HG02623 (cell line): ENCODE measurements around the gene PHF21B.

Experiments used
- ATAC-seq: cut with Tn5 transposase; IDR thresholded peaks from one replicate; pipeline ENCODE4 v1.9.1; 2021; ENCODE audit warnings: moderate library complexity; ENCODE audit not compliant: unreplicated experiment

PHF21B gene

GRCh38 chr22:44992166-44992565 lies 17.6 kb downstream of the PHF21B start:
- ATAC-seq = no peak

- ATAC-seq = no peak
Observed at GRCh38 chr22:44991218-44991617, 18.6 kb downstream of the PHF21B start.

GRCh38 chr22:44990810-44991209 lies 19.0 kb downstream of the PHF21B start:
- no peak for ATAC-seq

GRCh38 chr22:44990328-44990727 lies 19.5 kb downstream of the PHF21B start:
- ATAC-seq = no peak

- ATAC-seq = no peak
Observed at GRCh38 chr22:44988671-44989070, 21.1 kb downstream of the PHF21B start.

GRCh38 chr22:44986926-44987325 lies 22.9 kb downstream of the PHF21B start:
- no peak for ATAC-seq

- no peak for ATAC-seq
Observed at GRCh38 chr22:44985906-44986527, 23.8 kb downstream of the PHF21B start.

GRCh38 chr22:44983878-44984482 lies 25.8 kb downstream of the PHF21B start:
- ATAC-seq = no peak

GRCh38 chr22:44982445-44982844 lies 27.4 kb downstream of the PHF21B start:
- no peak for ATAC-seq

- ATAC-seq = no peak
Observed at GRCh38 chr22:44981857-44982256, 27.9 kb downstream of the PHF21B start.

- no peak for ATAC-seq
Observed at GRCh38 chr22:44979154-44979553, 30.7 kb downstream of the PHF21B start.

- ATAC-seq = no peak
Observed at GRCh38 chr22:44975427-44976262, 34.2 kb downstream of the PHF21B start.

- ATAC-seq = no peak
Observed at GRCh38 chr22:44974454-44974853, 35.4 kb downstream of the PHF21B start.

- ATAC-seq = no peak
Observed at GRCh38 chr22:44973829-44974228, 36.0 kb downstream of the PHF21B start.

- no peak for ATAC-seq
Observed at GRCh38 chr22:44972363-44973083, 37.3 kb downstream of the PHF21B start.

GRCh38 chr22:44971651-44972362 lies 38.0 kb downstream of the PHF21B start:
- ATAC-seq = no peak

- ATAC-seq = no peak
Observed at GRCh38 chr22:44970291-44970690, 39.5 kb downstream of the PHF21B start.

- ATAC-seq = no peak
Observed at GRCh38 chr22:44969817-44970216, 40.0 kb downstream of the PHF21B start.

GRCh38 chr22:44968736-44969135 lies 41.1 kb downstream of the PHF21B start:
- ATAC-seq = no peak

- ATAC-seq = no peak
Observed at GRCh38 chr22:44965171-44965570, 44.6 kb downstream of the PHF21B start.

GRCh38 chr22:44964722-44965078 lies 45.1 kb downstream of the PHF21B start:
- no peak for ATAC-seq
